Esophagus squamous epithelium (tissue), 4 donors: ENCODE results near the gene THOC5.

Experiments
- POLR2A ChIP-seq, 4 donors: fragments of 450-650 bp; IDR thresholded peaks; one replicate each; pipeline ENCODE4 v1.6.1; 2017; ENCODE audit warnings: antibody characterized with exemption in 4 of 4, mild to moderate bottlenecking in 4 of 4, moderate library complexity in 3 of 4
- TF ChIP-seq, protein P1 (sequence below), 6 experiments: fragments of 450-650 bp in 4 of 6; fragments of 200-600 bp in 2 of 6; sonication (generic) in 2 of 6; IDR thresholded peaks; one replicate each; pipeline ENCODE4 v1.5.1; 2016 to 2019; ENCODE audit warnings: antibody characterized with exemption in 6 of 6, mild to moderate bottlenecking in 4 of 6, moderate library complexity in 4 of 6

- TF ChIP-seq, protein P1, sequence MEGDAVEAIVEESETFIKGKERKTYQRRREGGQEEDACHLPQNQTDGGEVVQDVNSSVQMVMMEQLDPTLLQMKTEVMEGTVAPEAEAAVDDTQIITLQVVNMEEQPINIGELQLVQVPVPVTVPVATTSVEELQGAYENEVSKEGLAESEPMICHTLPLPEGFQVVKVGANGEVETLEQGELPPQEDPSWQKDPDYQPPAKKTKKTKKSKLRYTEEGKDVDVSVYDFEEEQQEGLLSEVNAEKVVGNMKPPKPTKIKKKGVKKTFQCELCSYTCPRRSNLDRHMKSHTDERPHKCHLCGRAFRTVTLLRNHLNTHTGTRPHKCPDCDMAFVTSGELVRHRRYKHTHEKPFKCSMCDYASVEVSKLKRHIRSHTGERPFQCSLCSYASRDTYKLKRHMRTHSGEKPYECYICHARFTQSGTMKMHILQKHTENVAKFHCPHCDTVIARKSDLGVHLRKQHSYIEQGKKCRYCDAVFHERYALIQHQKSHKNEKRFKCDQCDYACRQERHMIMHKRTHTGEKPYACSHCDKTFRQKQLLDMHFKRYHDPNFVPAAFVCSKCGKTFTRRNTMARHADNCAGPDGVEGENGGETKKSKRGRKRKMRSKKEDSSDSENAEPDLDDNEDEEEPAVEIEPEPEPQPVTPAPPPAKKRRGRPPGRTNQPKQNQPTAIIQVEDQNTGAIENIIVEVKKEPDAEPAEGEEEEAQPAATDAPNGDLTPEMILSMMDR (IDR thresholded peaks at IDR 0.05), result no peak
- TF ChIP-seq POLR2A (IDR thresholded peaks at IDR 0.05), result no peak
Observed at GRCh38 chr22:29539105-29539504, 14.5 kb downstream of the THOC5 start.
